PFSK-1 (cell line): ENCODE measurements around the gene PABPN1.

Source experiments
- POLR2AphosphoS5 ChIP-seq: IDR thresholded peaks from 2 replicates; pipeline ENCODE4 v1.6.1; 2012; ENCODE audit warnings: low read depth, mild to moderate bottlenecking, control low read depth, low read length, moderate library complexity
- REST ChIP-seq, 2 experiments: IDR thresholded peaks; 2 replicates each; pipeline versions ENCODE4 v1.6.1 to v1.8.0; 2011 to 2012; ENCODE audit warnings: low read depth in 2 of 2, low read length in 2 of 2, control low read depth in 1 of 2, inconsistent platforms in 1 of 2, mild to moderate bottlenecking in 1 of 2, moderate library complexity in 1 of 2; ENCODE audit not compliant: insufficient read depth in 1 of 2
- SIN3A ChIP-seq: IDR thresholded peaks from 2 replicates; pipeline ENCODE4 v1.6.1; 2012; ENCODE audit warnings: mild to moderate bottlenecking, low read length, moderate library complexity, borderline replicate concordance; ENCODE audit not compliant: insufficient read depth
- TAF1 ChIP-seq: IDR thresholded peaks from 2 replicates; pipeline ENCODE4 v1.6.1; 2012; ENCODE audit warnings: low read length, control low read depth, borderline replicate concordance; ENCODE audit not compliant: insufficient read depth

- TF ChIP-seq POLR2AphosphoS5: no peak
- TF ChIP-seq SIN3A: no peak
- no peak for TF ChIP-seq TAF1
- TF ChIP-seq REST (IDR thresholded peaks at IDR 0.05; ENCODE audit: insufficient read depth in 1 of 2, low read depth in 2 of 2, low read length in 2 of 2): no peak
Measured at GRCh38 chr14:23366426-23366921, 45.2 kb downstream of the PABPN1 start.
